Measurements from ENCODE around the gene NUBP1. TPM values are rescaled to one million over a fixed set of nuclear protein-coding genes. Genes with fewer than 3 reads are reported as not detected.

NUBP1 gene
- total RNA-seq, 5 donors from 2014 or later (not counting 1 experiment from before 2014, with no cell fraction given): 17.5 to 29.4 (median 25.9) TPM

DNA sequence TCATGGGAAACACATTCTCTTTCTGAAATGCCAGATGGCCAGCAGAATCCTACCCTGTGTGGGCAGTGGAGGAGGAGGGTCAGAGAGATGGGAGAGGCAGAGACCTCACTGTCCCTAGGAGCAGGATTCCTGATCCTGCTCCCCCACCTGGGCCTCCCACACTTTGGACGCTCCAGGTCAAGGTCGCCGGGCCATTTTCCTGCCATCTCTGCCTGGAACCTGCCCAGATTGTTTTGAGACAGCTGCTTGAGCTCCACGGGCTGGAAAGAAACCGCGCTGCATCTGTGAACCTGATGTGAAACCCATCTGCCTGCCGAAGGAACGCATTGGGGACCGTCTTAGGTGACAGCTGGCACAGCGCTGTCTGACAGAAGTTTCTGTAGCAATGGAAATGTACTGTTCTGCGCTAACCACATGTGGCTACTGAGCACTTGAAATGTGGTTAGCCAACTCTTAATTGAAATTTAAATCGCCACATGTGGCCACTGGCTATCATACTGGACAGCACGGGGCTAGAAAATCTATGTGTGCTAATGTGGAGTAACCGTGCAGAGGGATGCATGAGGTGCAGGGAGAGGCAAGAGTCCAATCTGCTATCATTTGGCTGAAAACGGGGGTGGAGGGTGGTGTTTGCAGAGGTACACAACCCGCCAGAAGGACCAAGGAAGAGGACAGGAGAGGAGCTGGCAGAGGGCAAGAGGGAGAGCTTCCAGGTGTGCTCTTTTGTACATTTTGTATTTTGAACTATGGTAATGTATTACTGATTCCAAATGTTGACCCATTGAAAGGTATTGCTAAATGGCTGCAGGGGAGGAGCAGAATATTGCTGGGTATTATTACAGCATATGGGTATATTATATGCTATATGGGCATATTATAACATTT, 15.4 kb upstream of the NUBP1 start:
- ChIA-PET POLR2A (no interaction called here), CTCF (no interaction called here)
- Histone ChIP-seq H3K4me1 (ENCODE audit: control insufficient read depth in 1 of 2, extremely low read depth in 1 of 2, insufficient read depth in 2 of 2, low read length in 2 of 2) (no peaks in the 10 kb centered on the region), H3K27me3 (replicated peaks in 1 of 2; ENCODE audit: control insufficient read depth in 2 of 2, extremely low read depth in 1 of 2, insufficient read depth in 2 of 2, low read length in 1 of 2) (peaks cover 0 to 7% of the 10 kb centered on the region in 2 experiments), H3K27ac (ENCODE audit: low read length) (no peak overlapping the region), H3K4me3 (ENCODE audit: control insufficient read depth in 1 of 2, extremely low read depth in 1 of 2, low read length in 1 of 2) (no peak overlapping the region), H3K36me3 (ENCODE audit: control insufficient read depth in 2 of 2, extremely low read depth in 1 of 2, insufficient read depth in 1 of 2, low read length in 1 of 2) (no peaks in the 10 kb centered on the region), H3K9me3 (no peaks in the 10 kb centered on the region)
- Mint-ChIP-seq H3K27me3 (peaks cover 0 to 3% of the 10 kb centered on the region in 2 donors), H3K9me3 (peaks cover 0 to 2% (median 2%) of the 10 kb centered on the region in 3 donors), H3K36me3 (no peaks in the 10 kb centered on the region), H3K27ac (no peak overlapping the region), H3K4me1 (no peaks in the 10 kb centered on the region), H3K4me3 (no peak overlapping the region)
- DNase-seq (no peak), ATAC-seq (replicated peaks in 1 of 4) (no peak)
- WGBS (ENCODE audit: insufficient coverage): 78% methylated on average over 16 of the region's 16 CpGs

GRCh38 chr16:10729104-10730048, 14.3 kb upstream of the NUBP1 start:
- Histone ChIP-seq H3K9me3 (no peaks in the 10 kb centered on the region), H3K27me3 (replicated peaks in 1 of 2; ENCODE audit: control insufficient read depth in 2 of 2, extremely low read depth in 1 of 2, insufficient read depth in 2 of 2, low read length in 1 of 2) (peaks cover 0 to 7% of the 10 kb centered on the region in 2 experiments), H3K4me1 (ENCODE audit: control insufficient read depth in 1 of 2, extremely low read depth in 1 of 2, insufficient read depth in 2 of 2, low read length in 2 of 2) (no peaks in the 10 kb centered on the region), H3K27ac (ENCODE audit: low read length) (no peak overlapping the region), H3K36me3 (ENCODE audit: control insufficient read depth in 2 of 2, extremely low read depth in 1 of 2, insufficient read depth in 1 of 2, low read length in 1 of 2) (no peaks in the 10 kb centered on the region), H3K4me3 (ENCODE audit: control insufficient read depth in 1 of 2, extremely low read depth in 1 of 2, low read length in 1 of 2) (no peak overlapping the region)
- CTCF ChIA-PET: no interaction called here
- Mint-ChIP-seq H3K4me1 (no peaks in the 10 kb centered on the region), H3K9me3 (peaks cover 0 to 4% (median 3%) of the 10 kb centered on the region in 3 donors), H3K4me3 (no peak overlapping the region), H3K27ac (no peak overlapping the region), H3K27me3 (peaks cover 0 to 3% of the 10 kb centered on the region in 2 donors), H3K36me3 (no peaks in the 10 kb centered on the region)
- no peak for DNase-seq
- ATAC-seq (replicated peaks in 1 of 4): no peak
- POLR2A ChIA-PET: no interaction called here
- 74% methylated on average over 10 of the region's 19 CpGs for WGBS (ENCODE audit: insufficient coverage)

DNA sequence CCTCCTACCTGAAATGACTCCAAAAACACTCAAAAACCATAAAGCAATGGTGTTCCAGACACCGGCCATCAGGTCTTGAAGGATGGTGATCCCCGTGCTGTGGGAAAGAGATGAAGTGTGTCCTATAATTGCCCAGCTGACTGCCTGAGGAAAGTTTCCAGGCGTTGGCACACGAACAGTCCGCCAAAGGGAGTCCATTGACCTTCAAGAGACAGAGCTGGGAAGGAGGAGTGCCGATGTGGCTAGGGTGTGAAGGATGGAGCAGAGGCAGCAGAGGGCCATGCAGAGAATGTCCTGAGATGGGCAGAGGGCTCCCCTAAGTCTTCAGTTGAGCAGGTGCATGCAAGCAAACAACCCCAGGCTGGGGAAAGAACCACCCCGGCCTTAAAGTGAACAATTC, 11.9 kb upstream of the NUBP1 start:
- no peaks in the 10 kb centered on the region for H3K36me3 Mint-ChIP-seq
- H3K27ac ChIP-seq (ENCODE audit: low read length): no peak overlapping the region
- ATAC-seq (replicated peaks in 1 of 4) (no peak), DNase-seq (no peak)
- H3K4me3 ChIP-seq (ENCODE audit: control insufficient read depth in 1 of 2, extremely low read depth in 1 of 2, low read length in 1 of 2): no peak overlapping the region
- no peaks in the 10 kb centered on the region for H3K27me3 ChIP-seq (replicated peaks in 1 of 2; ENCODE audit: control insufficient read depth in 2 of 2, extremely low read depth in 1 of 2, insufficient read depth in 2 of 2, low read length in 1 of 2)
- no peaks in the 10 kb centered on the region for H3K4me1 ChIP-seq (ENCODE audit: control insufficient read depth in 1 of 2, extremely low read depth in 1 of 2, insufficient read depth in 2 of 2, low read length in 2 of 2)
- POLR2A ChIA-PET: no interaction called here
- H3K9me3 ChIP-seq: no peaks in the 10 kb centered on the region
- H3K4me1 Mint-ChIP-seq: no peaks in the 10 kb centered on the region
- H3K27me3 Mint-ChIP-seq: no peaks in the 10 kb centered on the region
- H3K9me3 Mint-ChIP-seq: peaks cover 0 to 4% (median 3%) of the 10 kb centered on the region in 3 donors
- no peaks in the 10 kb centered on the region for H3K36me3 ChIP-seq (ENCODE audit: control insufficient read depth in 2 of 2, extremely low read depth in 1 of 2, insufficient read depth in 1 of 2, low read length in 1 of 2)
- CTCF ChIA-PET: interaction anchor here (0.6 to 1.5 kb wide), 4 partner anchors 12 to 314 kb away, joined by 3 to 4 read pairs (median 4); partner anchors contain the start of gene NUBP1 (in 1 of the 2)
- WGBS (ENCODE audit: insufficient coverage): 80% methylated on average over 2 of the region's 7 CpGs
- no peak overlapping the region for H3K27ac Mint-ChIP-seq
- H3K4me3 Mint-ChIP-seq: no peak overlapping the region

GRCh38 chr16:10737068-10737625, 6.5 kb upstream of the NUBP1 start:
- H3K36me3 ChIP-seq (ENCODE audit: control insufficient read depth in 2 of 2, extremely low read depth in 1 of 2, insufficient read depth in 1 of 2, low read length in 1 of 2): no peaks in the 10 kb centered on the region
- Mint-ChIP-seq H3K27me3 (no peaks in the 10 kb centered on the region), H3K4me3 (peak overlapping the region; percentile 23 to 72 (median 57)), H3K4me1 (peaks cover 10 to 26% (median 12%) of the 10 kb centered on the region in 3 donors), H3K9me3 (peaks cover 0 to 4% (median 3%) of the 10 kb centered on the region in 3 donors), H3K36me3 (no peaks in the 10 kb centered on the region), H3K27ac (peak overlapping the region; percentile 86 to 87)
- DNase-seq: peak; percentile 31 to 88 (median 62)
- H3K4me3 ChIP-seq (ENCODE audit: control insufficient read depth in 1 of 2, extremely low read depth in 1 of 2, low read length in 1 of 2): peak overlapping the region in 1 of 2 donors; percentile 25
- H3K4me1 ChIP-seq (ENCODE audit: control insufficient read depth in 1 of 2, extremely low read depth in 1 of 2, insufficient read depth in 2 of 2, low read length in 2 of 2): peaks cover 0 to 19% of the 10 kb centered on the region in 2 experiments
- ChIA-PET CTCF (interaction anchor here (0.5 to 3.8 kb wide), 15 partner anchors 11 to 1969 kb away, joined by 3 to 56 read pairs (median 4); no protein-coding TSS in a partner anchor), POLR2A (interaction anchor here in 1 of 2 donors (0.6 kb wide), 1 partner anchor 222 kb away, joined by 3 read pairs; no protein-coding TSS in a partner anchor)
- peak overlapping the region; percentile 49 for H3K27ac ChIP-seq (ENCODE audit: low read length)
- ATAC-seq (replicated peaks in 1 of 4): peak; percentile 77 to 85 (median 82)
- no peaks in the 10 kb centered on the region for H3K9me3 ChIP-seq
- WGBS (ENCODE audit: insufficient coverage): 0% methylated on average over 3 of the region's 12 CpGs
- no peaks in the 10 kb centered on the region for H3K27me3 ChIP-seq (replicated peaks in 1 of 2; ENCODE audit: control insufficient read depth in 2 of 2, extremely low read depth in 1 of 2, insufficient read depth in 2 of 2, low read length in 1 of 2)

- POLR2A ChIA-PET: interaction anchor here in 1 of 2 donors (0.6 kb wide), 1 partner anchor 349 kb away, joined by 4 read pairs; no protein-coding TSS in a partner anchor
- Mint-ChIP-seq H3K27ac (peak overlapping the region in 1 of 2 donors; percentile 28), H3K27me3 (no peaks in the 10 kb centered on the region), H3K36me3 (no peaks in the 10 kb centered on the region), H3K4me3 (no peak overlapping the region), H3K4me1 (peaks cover 17 to 31% (median 17%) of the 10 kb centered on the region in 3 donors), H3K9me3 (peaks cover 0 to under 1% (median 0%) of the 10 kb centered on the region in 3 donors)
- peaks cover 2 to 23% of the 10 kb centered on the region in 2 experiments for H3K4me1 ChIP-seq (ENCODE audit: control insufficient read depth in 1 of 2, extremely low read depth in 1 of 2, insufficient read depth in 2 of 2, low read length in 2 of 2)
- no peaks in the 10 kb centered on the region for H3K27me3 ChIP-seq (replicated peaks in 1 of 2; ENCODE audit: control insufficient read depth in 2 of 2, extremely low read depth in 1 of 2, insufficient read depth in 2 of 2, low read length in 1 of 2)
- H3K4me3 ChIP-seq (ENCODE audit: control insufficient read depth in 1 of 2, extremely low read depth in 1 of 2, low read length in 1 of 2): no peak overlapping the region
- H3K9me3 ChIP-seq: no peaks in the 10 kb centered on the region
- 49% methylated on average over 7 of the region's 12 CpGs for WGBS (ENCODE audit: insufficient coverage)
- CTCF ChIA-PET: interaction anchor here (0.7 to 3.8 kb wide), 6 partner anchors 9 to 762 kb away, joined by 3 to 56 read pairs (median 6); no protein-coding TSS in a partner anchor
- no peak overlapping the region for H3K27ac ChIP-seq (ENCODE audit: low read length)
- no peak for ATAC-seq (replicated peaks in 1 of 4)
- DNase-seq: peak in 1 of 35 experiments; percentile 28
- no peaks in the 10 kb centered on the region for H3K36me3 ChIP-seq (ENCODE audit: control insufficient read depth in 2 of 2, extremely low read depth in 1 of 2, insufficient read depth in 1 of 2, low read length in 1 of 2)
Measured at GRCh38 chr16:10738231-10739077, 5.2 kb upstream of the NUBP1 start.
